ENCODE measurements around the gene CCDC57. TPM values are rescaled to one million over a fixed set of nuclear protein-coding genes. Genes with fewer than 3 reads are reported as not detected.

The CCDC57 gene
- total RNA-seq, 4 donors from 2014 or later: 8.4 to 21.6 (median 16.4) TPM

DNA sequence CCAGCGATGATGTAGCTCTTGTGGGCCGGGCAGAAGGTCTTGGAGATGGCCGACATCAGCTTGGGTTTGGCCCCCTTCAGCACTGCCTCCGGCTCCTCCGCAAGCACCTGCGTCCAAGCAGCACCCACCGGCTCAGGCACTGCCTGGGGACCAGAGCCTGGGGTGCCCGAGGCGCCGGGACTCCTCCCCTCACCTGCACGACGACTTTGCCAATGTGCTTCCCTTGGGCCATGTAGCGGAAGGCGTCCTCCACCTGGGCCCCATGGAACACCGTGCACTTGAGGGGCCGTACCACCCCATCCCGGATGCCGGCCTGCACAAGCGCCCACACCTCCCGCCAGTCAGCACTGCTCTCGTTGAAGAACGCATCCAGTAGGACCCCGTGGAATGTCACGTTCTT lies 129.6 kb downstream of the CCDC57 start:
- peaks cover 76 to 100% (median 95%) of the 10 kb centered on the region in 4 donors for H3K36me3 ChIP-seq
- intact Hi-C loops (cut with DNase I): no loop called here

GRCh38 chr17:82082456-82082855 lies 130.2 kb downstream of the CCDC57 start:
- DNase-seq (ENCODE audit: extremely low spot score): no peak
- H3K9me3 ChIP-seq: no peaks in the 10 kb centered on the region
- peaks cover 70 to 95% (median 89%) of the 10 kb centered on the region in 4 donors for H3K36me3 ChIP-seq
- WGBS: 70% methylated on average over 2 of the region's 19 CpGs
- intact Hi-C loops (cut with DNase I): no loop called here
- peaks cover 0 to 3% (median 0%) of the 10 kb centered on the region in 4 donors for H3K4me1 ChIP-seq
- no peaks in the 10 kb centered on the region for H3K27me3 ChIP-seq
- H3K4me3 ChIP-seq: no peak overlapping the region
- no peak for TF ChIP-seq POLR2AphosphoS5 (IDR thresholded peaks at IDR 0.05)
- no peak for TF ChIP-seq POLR2A (IDR thresholded peaks at IDR 0.05; ENCODE audit: low read depth)
- TF ChIP-seq EP300 (IDR thresholded peaks at IDR 0.05): no peak
- no peak for TF ChIP-seq CTCF (IDR thresholded peaks at IDR 0.05)
- no peak overlapping the region for H3K27ac ChIP-seq (replicated peaks in 1 of 4)

More for the DNA sequence above, 129.6 kb downstream of the CCDC57 start:
- no peak for TF ChIP-seq POLR2AphosphoS5 (IDR thresholded peaks at IDR 0.05)
- no peak for TF ChIP-seq POLR2A (IDR thresholded peaks at IDR 0.05; ENCODE audit: low read depth)
- TF ChIP-seq EP300 (IDR thresholded peaks at IDR 0.05): no peak
- no peak for TF ChIP-seq CTCF (IDR thresholded peaks at IDR 0.05)
- H3K27me3 ChIP-seq: no peaks in the 10 kb centered on the region
- H3K9me3 ChIP-seq: no peaks in the 10 kb centered on the region
- no peak overlapping the region for H3K4me3 ChIP-seq
- WGBS: 98% methylated on average over 9 of the region's 24 CpGs
- H3K27ac ChIP-seq (replicated peaks in 1 of 4): no peak overlapping the region
- H3K4me1 ChIP-seq: peaks cover 0 to 2% (median 0%) of the 10 kb centered on the region in 4 donors
- DNase-seq (ENCODE audit: extremely low spot score): no peak

- Histone ChIP-seq H3K36me3 (peaks cover 66 to 90% (median 85%) of the 10 kb centered on the region in 4 donors), H3K27me3 (no peaks in the 10 kb centered on the region), H3K9me3 (no peaks in the 10 kb centered on the region), H3K4me3 (no peak overlapping the region), H3K27ac (replicated peaks in 1 of 4) (no peak overlapping the region), H3K4me1 (peaks cover 0 to 6% (median 0%) of the 10 kb centered on the region in 4 donors)
- TF ChIP-seq CTCF (IDR thresholded peaks at IDR 0.05): no peak
- no peak for TF ChIP-seq POLR2A (IDR thresholded peaks at IDR 0.05; ENCODE audit: low read depth)
- no peak for TF ChIP-seq EP300 (IDR thresholded peaks at IDR 0.05)
- TF ChIP-seq POLR2AphosphoS5 (IDR thresholded peaks at IDR 0.05): no peak
- WGBS: 88% methylated on average over 12 of the region's 22 CpGs
- DNase-seq (ENCODE audit: extremely low spot score): no peak
- intact Hi-C loops (cut with DNase I): no loop called here
These were observed 130.7 kb downstream of the CCDC57 start for GRCh38 chr17:82081966-82082365.

DNA sequence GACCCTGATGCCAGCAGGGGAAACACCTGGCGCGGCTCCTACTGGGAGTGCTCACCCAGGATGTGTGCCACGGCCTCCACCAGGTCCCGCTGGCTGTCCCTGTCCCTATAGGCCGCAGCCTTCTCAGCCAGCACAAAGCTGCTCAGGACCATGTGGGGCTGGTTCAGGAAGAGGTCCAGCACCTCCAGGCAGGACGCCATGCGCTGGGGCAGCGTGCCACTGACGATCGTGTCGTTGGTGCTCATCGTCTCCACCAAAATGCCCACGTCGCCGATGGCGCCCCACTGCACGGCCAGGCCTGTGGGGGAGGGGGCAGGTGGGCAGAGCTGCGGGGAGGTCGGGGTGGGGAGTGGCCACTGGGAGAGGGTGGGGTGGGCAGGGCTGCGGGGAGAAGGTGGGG lies 131.1 kb downstream of the CCDC57 start:
- no peaks in the 10 kb centered on the region for H3K9me3 ChIP-seq
- no peak for DNase-seq (ENCODE audit: extremely low spot score)
- WGBS: no CpG with 5 or more reads among the region's 20 CpGs
- no peak overlapping the region for H3K4me3 ChIP-seq
- no peak for TF ChIP-seq POLR2A (IDR thresholded peaks at IDR 0.05; ENCODE audit: low read depth)
- TF ChIP-seq POLR2AphosphoS5 (IDR thresholded peaks at IDR 0.05): no peak
- no peak for TF ChIP-seq CTCF (IDR thresholded peaks at IDR 0.05)
- TF ChIP-seq EP300 (IDR thresholded peaks at IDR 0.05): no peak
- peaks cover 63 to 86% (median 80%) of the 10 kb centered on the region in 4 donors for H3K36me3 ChIP-seq
- H3K4me1 ChIP-seq: peaks cover 0 to 6% (median 0%) of the 10 kb centered on the region in 4 donors
- H3K27ac ChIP-seq (replicated peaks in 1 of 4): no peak overlapping the region
- intact Hi-C loops (cut with DNase I): no loop called here
- H3K27me3 ChIP-seq: no peaks in the 10 kb centered on the region

Measured in esophagus muscularis mucosa (tissue), 4 donors.